HG03039 (cell line): Measurements from ENCODE around the gene WNK2.

Experiments used
- ATAC-seq: cut with Tn5 transposase; IDR thresholded peaks from one replicate; pipeline ENCODE4 v1.9.1; 2021; ENCODE audit warnings: mild to moderate bottlenecking, moderate library complexity; ENCODE audit not compliant: unreplicated experiment

The WNK2 gene

GRCh38 chr9:93212409-93212808, 28.5 kb downstream of the WNK2 start:
- ATAC-seq: no peak

GRCh38 chr9:93216073-93216365, 32.1 kb downstream of the WNK2 start:
- ATAC-seq: no peak

GRCh38 chr9:93217706-93218105, 33.8 kb downstream of the WNK2 start:
- ATAC-seq: no peak

- no peak for ATAC-seq
Measured at GRCh38 chr9:93218161-93218560, 34.2 kb downstream of the WNK2 start.

GRCh38 chr9:93218671-93219420, 34.9 kb downstream of the WNK2 start:
- ATAC-seq: no peak

- ATAC-seq: no peak
Measured at GRCh38 chr9:93219692-93220091, 35.8 kb downstream of the WNK2 start.

GRCh38 chr9:93220627-93221026, 36.7 kb downstream of the WNK2 start:
- no peak for ATAC-seq

- ATAC-seq: no peak
Measured at GRCh38 chr9:93221044-93221443, 37.1 kb downstream of the WNK2 start.

- ATAC-seq: no peak
Measured at GRCh38 chr9:93222890-93223259, 38.9 kb downstream of the WNK2 start.

GRCh38 chr9:93223260-93224180, 39.6 kb downstream of the WNK2 start:
- no peak for ATAC-seq

GRCh38 chr9:93224591-93224990, 40.7 kb downstream of the WNK2 start:
- no peak for ATAC-seq

GRCh38 chr9:93225417-93225816, 41.5 kb downstream of the WNK2 start:
- no peak for ATAC-seq

GRCh38 chr9:93225892-93226291, 42.0 kb downstream of the WNK2 start:
- ATAC-seq: no peak

- no peak for ATAC-seq
Measured at GRCh38 chr9:93226819-93227218, 42.9 kb downstream of the WNK2 start.

- no peak for ATAC-seq
Measured at GRCh38 chr9:93228030-93228429, 44.1 kb downstream of the WNK2 start.

- no peak for ATAC-seq
Measured at GRCh38 chr9:93228453-93228852, 44.5 kb downstream of the WNK2 start.

- ATAC-seq: no peak
Measured at GRCh38 chr9:93229636-93230035, 45.7 kb downstream of the WNK2 start.

- no peak for ATAC-seq
Measured at GRCh38 chr9:93230185-93230584, 46.2 kb downstream of the WNK2 start.

GRCh38 chr9:93230601-93231000, 46.7 kb downstream of the WNK2 start:
- ATAC-seq: no peak

GRCh38 chr9:93231121-93231694, 47.3 kb downstream of the WNK2 start:
- ATAC-seq: no peak

GRCh38 chr9:93231716-93232115, 47.8 kb downstream of the WNK2 start:
- no peak for ATAC-seq

GRCh38 chr9:93232388-93232960, 48.5 kb downstream of the WNK2 start:
- no peak for ATAC-seq
